Activated CD8-positive, alpha-beta memory T cell treated with anti-CD3 and anti-CD28 coated beads, Interleukin-2, amount 50 U/mL, for 1 hour (primary cell): ENCODE results near the gene LRMDA.

ENCODE experiments used
- DNase-seq: peaks from one replicate; pipeline ENCODE4 v3.0.0-alpha.2; 2020; ENCODE audit errors: extremely low read depth

The LRMDA gene

GRCh38 chr10:75425291-75426079 is 5.9 kb upstream of the LRMDA start:
- DNase-seq = no peak

DNA sequence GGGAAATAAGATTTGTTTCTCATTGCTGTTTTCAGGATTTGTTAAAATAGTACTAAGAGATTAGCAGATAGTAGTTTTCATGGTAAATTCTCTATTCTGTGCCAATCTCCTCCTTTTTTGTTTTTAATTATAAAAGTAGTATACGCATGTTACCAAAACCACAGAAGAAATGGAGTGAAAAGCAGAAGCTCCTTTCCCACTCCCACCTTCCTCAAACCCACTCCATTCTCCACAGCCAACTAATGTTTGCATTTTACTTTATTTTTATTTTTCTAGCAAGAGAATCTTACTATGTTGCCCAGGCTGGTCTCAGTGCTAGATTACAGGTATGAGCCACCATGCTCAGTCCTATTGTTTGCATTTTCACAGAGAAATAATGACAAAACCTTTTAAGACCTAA is 4.5 kb upstream of the LRMDA start:
- DNase-seq = no peak

DNA sequence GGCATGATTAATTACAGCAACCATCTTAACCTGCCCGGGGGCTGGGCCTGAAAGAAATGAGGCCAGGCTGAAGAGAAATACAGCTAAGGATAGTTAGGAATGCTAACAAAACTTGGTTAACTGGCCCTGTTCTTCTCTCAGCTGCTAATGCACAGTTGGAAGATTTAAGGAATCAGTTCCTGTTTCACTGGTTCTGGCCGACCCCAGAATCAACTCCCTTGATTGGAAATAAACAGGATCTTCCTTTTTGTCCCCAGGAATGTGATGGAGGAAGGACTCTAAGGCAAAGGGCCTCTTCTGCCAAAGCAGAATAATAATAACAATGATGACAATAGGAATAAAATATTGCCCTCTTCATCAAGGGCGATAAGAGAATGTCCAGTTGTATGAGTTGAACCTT is 3.5 kb upstream of the LRMDA start:
- no peak for DNase-seq

DNA sequence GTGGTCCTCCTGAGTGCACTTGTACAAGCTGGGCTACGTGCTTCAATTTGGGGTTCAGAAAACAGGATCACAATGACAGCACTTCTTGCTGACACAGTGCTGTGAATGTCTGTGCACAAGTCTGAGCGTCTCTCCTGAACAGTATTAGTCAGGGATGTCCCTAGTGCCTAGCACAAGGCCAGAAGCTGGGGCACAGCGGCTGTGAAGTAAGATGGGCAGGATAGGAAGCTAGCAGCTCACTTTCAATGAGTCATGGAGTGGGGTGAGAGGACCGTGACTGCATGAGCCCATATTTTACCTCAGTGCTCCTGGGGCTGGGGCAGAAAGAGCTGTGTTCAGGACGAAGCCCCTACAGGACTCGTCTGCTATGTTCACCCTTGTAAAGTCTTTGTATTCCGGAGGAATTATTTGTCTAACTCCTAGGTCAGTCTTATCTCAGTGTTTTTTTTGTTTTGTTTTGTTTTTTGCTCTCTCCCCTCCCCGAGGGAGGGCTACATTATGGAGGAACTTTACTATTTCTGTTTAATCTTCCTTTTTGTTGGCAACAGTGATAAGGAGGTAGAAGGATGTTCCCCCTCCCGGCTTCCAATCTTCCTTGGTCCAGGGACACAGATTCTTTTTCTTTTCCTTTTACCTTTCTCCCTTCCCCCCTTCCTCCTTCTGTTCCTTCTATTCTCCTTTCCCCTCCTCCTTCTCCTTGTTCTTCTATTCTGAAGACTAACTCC is 2.8 kb upstream of the LRMDA start:
- DNase-seq = no peak

DNA sequence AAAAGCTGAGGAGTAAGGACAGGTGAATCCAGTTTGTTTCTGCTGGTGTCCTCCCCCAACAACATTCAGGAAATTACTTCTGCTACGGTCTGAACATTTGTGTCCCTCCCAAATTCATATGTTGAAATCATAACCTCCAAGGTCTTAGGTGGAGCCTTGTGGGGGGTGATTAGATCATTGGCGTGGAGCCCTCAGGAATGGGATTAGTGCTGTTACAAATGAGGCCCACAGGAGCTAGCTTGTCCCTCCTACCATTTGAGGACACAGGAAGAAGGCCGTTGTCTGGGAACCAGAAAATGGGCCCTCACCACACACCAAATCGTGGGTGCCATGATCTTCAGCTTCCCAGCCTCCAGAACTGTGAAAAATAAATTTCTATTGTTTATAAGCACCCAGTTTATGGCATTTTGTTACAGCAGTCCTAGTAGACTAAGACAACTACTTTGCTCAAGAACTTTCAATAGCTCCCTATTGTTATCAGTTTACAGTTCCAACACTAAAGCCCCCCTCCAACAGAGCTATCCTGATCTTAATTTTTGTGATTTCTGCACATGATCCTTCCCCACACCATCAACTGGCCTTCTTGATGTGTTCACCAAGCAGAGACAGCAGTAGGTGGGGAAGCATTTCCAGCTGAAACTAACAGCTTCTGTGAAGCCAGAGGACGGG is 2.1 kb upstream of the LRMDA start:
- DNase-seq = no peak

DNA sequence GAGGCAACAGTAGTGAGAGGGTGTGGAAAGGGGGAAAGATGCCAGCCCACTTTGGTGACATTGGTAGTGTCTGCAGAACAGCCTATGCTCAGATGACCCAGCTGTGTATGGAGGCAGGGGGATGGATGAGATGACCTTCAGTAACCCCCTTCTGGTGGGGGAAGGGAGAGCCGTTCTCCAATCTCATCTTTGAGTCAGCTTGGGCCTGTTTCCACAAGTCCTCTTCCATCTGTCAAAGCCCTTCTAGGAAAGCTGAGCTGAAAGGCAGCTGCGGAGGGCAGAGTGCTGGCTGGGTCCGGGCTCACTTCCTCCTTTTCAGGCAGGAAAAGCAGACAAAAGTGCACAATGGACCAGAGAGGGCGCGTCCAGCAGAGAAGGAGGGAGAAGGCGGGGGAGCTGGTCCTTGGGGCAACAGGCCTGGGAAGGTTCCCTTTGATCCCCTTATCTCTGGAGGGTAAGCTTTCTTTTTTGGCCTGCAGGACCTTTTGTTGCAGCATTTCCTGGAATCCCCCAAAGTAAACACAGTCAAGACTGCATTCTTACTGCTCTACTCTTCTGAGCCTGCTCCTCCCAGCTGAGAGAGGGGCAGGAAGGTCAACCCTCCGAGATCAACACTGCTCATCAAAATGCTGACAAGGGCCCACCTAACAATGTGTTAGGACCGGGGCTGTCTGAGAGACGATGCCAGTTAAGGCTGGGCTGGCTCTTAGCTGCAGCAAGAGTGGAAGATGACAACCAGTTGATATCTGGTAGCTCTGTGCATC is 1.2 kb upstream of the LRMDA start:
- DNase-seq = no peak

DNA sequence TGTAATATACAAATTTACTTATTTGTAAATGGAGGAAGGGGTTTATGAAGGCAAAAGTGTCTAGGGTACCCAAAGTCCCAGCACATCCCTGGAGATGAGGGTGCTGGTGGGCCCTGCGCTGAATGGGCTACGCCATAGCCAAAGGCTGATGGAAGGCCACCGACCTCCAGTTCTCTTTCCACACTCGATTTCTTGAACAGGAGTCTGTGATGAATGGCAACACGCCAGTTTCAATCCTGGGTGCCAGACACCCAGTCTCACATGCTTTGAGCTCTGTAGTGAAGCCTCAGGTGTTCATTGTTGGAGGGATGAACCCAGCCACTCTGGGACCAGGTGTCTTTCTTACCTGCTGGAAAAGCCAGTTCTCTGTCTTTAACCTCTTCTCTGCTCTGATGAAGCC is 752 bp downstream of the LRMDA start:
- DNase-seq = no peak

DNA sequence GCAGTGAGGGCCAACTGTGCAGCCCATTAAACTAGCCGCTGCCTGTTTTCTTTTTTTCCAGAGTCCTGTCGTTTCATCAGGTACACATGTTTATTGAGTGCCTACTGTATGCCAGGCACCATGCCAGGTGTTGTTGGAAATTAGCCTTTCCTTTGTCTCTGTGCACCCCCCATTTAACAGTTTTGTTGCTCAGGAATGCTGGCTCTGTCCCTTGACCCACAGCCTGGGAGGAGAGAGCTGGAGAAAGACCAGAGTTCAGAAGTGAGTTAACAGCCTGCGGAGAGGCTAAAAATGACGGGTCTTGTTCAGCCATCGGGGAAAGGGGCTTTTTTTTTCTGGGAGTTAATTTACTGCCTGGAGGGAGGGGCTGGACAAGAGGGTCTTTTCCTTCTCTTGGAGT is 1.3 kb downstream of the LRMDA start:
- DNase-seq = no peak

DNA sequence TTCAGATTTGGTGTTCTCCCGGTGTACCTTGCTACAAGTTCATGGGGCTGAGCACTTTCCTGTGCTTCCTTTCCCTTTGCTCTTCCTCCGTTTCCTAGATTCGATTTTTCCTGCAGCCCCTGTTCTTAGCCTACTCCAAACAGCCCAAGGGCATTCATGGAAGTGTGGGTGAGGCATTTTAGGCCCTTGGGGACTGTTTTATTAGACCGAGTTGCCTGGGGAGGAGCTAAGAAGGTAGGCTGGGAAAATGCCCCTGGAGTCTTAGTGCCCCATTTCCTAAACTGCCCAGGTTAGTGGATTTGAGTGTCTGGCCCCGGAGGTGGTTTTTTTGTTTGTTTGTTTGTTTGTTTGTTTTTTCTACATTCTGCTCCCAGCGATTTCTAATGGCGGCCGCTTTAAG is 1.8 kb downstream of the LRMDA start:
- no peak for DNase-seq

DNA sequence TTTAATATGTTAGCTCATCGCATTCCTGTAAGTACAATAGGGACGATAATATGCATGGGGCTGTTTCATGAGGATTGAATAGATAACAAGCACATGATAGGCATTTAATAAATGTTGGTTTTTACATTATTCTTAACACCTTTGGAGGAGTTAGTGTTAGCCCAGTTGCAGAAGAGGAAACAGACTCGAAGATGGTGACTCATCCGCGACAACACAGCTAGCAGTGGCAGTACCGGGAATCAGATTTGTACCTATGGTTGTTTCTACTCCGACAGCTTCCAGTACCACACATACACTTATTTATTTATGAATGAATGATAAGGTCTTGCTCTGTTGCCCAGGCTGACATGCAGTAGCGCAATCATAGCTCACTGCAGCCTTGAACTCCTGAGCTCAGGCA is 2.9 kb downstream of the LRMDA start:
- no peak for DNase-seq

- no peak for DNase-seq
These were observed 3.9 kb downstream of the LRMDA start for GRCh38 chr10:75435291-75435690.

GRCh38 chr10:75436896-75437295 is 5.5 kb downstream of the LRMDA start:
- DNase-seq = no peak

GRCh38 chr10:75437693-75438092 is 6.3 kb downstream of the LRMDA start:
- DNase-seq = no peak

DNA sequence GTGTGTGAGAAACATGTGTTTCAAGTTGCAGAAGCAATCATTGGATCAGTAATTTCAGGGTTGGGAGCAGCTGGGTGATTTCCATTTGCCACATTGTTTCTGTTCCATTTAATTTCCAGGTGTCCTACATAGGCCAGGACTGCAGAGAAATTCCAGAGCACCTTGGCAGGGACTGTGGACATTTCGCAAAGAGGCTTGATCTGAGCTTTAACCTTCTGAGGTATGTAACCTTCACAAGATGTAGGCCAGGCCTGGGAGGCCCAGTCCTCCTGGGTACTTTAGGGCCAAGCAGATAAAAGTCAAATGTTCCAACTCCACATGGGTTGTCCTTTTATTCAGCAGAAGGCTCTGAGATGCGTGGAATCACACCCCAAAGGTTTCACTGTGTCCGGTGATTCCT is 6.9 kb downstream of the LRMDA start:
- no peak for DNase-seq

GRCh38 chr10:75439811-75440210 is 8.4 kb downstream of the LRMDA start:
- no peak for DNase-seq

DNA sequence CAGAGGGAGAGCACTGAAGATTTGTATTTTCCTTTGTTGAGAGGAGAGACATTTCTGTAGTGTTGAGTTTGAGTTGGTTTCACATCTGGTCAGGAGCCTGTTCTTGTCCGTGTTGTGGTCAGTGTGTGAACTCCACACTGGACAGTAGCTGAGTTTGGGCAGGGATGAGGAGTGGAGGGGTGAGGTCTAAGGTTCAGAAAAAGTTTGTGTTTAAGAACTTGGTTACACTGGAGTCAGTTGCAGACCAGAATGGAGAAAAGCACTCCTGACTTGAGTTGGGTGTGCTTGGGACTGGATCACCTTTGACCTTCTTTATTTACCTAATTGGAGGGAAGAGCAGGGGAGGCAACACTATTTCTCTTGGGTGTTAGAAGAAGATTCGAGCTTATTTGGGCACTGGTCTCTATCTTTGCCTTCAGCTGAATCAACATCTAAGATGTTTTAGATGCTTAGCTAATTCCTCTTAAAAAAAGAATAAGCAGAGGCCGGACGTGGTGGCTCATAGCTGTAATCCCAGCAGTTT is 8.9 kb downstream of the LRMDA start:
- DNase-seq = no peak

GRCh38 chr10:75441196-75441595 is 9.8 kb downstream of the LRMDA start:
- DNase-seq = no peak

- no peak for DNase-seq
These were observed 10.3 kb downstream of the LRMDA start for GRCh38 chr10:75441682-75442081.

DNA sequence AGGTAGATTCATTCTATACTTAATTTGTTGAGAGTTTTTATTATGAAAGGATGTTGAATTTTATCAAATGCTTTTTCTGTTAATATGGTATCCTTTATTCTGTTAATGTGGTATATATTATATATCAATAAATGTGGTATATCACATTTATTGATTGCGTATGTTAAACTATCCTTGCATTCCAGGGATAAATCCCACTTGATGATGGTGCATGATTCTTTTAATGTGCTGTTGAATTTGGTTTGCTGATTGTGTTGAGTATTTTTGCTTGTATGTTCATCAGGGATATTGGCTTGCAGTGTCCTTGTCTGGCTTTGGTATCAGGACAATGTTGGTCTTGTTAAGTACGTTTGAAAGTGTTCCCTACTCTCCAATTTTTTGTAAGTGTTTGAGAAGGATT is 11.9 kb downstream of the LRMDA start:
- DNase-seq = no peak

- no peak for DNase-seq
These were observed 13.5 kb downstream of the LRMDA start for GRCh38 chr10:75444781-75445386.

DNA sequence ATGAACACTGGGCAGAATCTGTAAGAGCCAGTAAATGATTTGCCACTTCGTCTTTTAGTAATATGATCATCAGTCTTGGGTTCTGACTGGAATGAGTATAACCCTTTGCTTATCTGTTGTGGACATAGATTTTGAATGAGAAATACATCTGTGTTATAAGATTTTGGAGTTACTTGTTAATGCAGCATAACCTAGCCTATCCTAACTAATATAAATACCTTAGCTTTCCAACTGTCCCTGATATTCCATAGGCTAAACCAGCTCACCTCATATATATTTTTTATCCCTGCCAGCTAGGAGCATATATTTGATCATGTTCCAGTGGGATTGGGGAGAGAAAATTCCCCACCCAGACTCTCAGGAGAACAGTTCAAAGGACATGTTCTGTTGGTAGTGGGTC is 15.1 kb downstream of the LRMDA start:
- no peak for DNase-seq

GRCh38 chr10:75448166-75448565 is 16.7 kb downstream of the LRMDA start:
- DNase-seq = no peak
